Pancreas (tissue), 10 donors: ENCODE data around the gene DLD. TPM values are rescaled to one million over a fixed set of nuclear protein-coding genes. Genes with fewer than 3 reads are reported as not detected.

ENCODE experiments used
- ATAC-seq, 4 donors: fragments of 200-7000 bp; cut with Tn5 transposase; one replicate each; pipeline versions ENCODE4 v1.8.0 to v1.9.1; 2020; ENCODE audit warnings: mild to moderate bottlenecking in 4 of 4, moderate library complexity in 4 of 4
- DNase-seq, 6 donors: peaks; one replicate each; pipeline ENCODE4 v3.0.0-alpha.2; 2020
- FAIRE-seq: peaks from 2 replicates; lab custom pipeline; 2012; peaks lifted over from hg19 to GRCh38; lab: Jason Lieb, UNC
- H3K27ac ChIP-seq, 4 donors: fragments of 200-600 bp; sonication (generic); 1 replicate in 3 of 4; 2 replicates in 1 of 4; pipeline versions ENCODE4 v1.5.0 to v1.8.0; 2020
- H3K27me3 ChIP-seq, 4 donors: fragments of 200-600 bp; one replicate each; pipeline ENCODE4 v1.8.0; 2021
- H3K36me3 ChIP-seq, 3 donors: fragments of 200-600 bp; sonication (generic) in 1 of 3; one replicate each; pipeline versions ENCODE4 v1.5.0 to v1.8.0; 2020 to 2021
- H3K4me1 ChIP-seq, 3 donors: fragments of 200-600 bp; one replicate each; pipeline ENCODE4 v1.8.0; 2021
- H3K4me3 ChIP-seq, 4 donors: fragments of 200-600 bp; sonication (generic) in 2 of 4; one replicate each; pipeline versions ENCODE4 v1.5.0 to v1.8.0; 2020 to 2021
- H3K9me3 ChIP-seq, 4 donors: fragments of 200-600 bp; one replicate each; pipeline ENCODE4 v1.8.0; 2021
- whole genome bisulfite sequencing, 2 donors: extraction: QIAGEN DNeasy Blood & Tissue Kit; methylation state at CpG; one replicate each; pipeline ENCODE4 v1.1.7; 2013; 5-methylcytosine and 5-hydroxymethylcytosine counted together
- intact Hi-C, 3 donors: fragments of 100-400 bp; cut with DNase I; formaldehyde crosslinking; loops; one replicate each; pipeline versions ENCODE4 v1.11.1 to v1.14.2; 2022
- polyA plus RNA-seq, 2 donors: library from polyadenylated mRNA; stranded (reverse); fragments of 200-250 nt; gene quantifications; one replicate each; pipeline ENCODE4 v1.2.3, GENCODE V29; 2013
- total RNA-seq, 6 donors: library from RNA; stranded (reverse); fragmentation: NEBNext Ultra II Directional in 4 of 6; extraction: Animal tissue kit (Norgen Biotek cat#: 25700) in 4 of 6; gene quantifications; one replicate each; pipeline versions ENCODE4 v1.2.1 to v1.2.4, GENCODE V29; 2021 to 2023
- TF ChIP-seq, protein P1 (sequence below), 4 donors: fragments of 200-600 bp; sonication (generic) in 3 of 4; IDR thresholded peaks; one replicate each; pipeline versions ENCODE4 v1.5.0 to v1.8.0; 2021; ENCODE audit warnings: antibody characterized with exemption in 4 of 4
- donor health status: healthy with polysubstance abuse.
- donor health status: DM: no; HTN: no; CAD: no; lungs with moderate emphysema.
- donor health status: DM: no; HTN: no; CAD: no.
- donor health status: control.
- donor health status: control.
- donor health status: Bipolar disorder and iron deficiency.
- donor health status: DM: yes; HTN: yes; CAD: no.
- donor health status: DM: no; HTN: no; CAD: no.
- donor health status: DM: no; HTN: no; CAD: no.
- donor health status: DM: yes; HTN: yes; CAD: no.

Gene DLD
- total and polyA plus RNA-seq, 8 donors = 8.2 to 43.0 (median 34.1) TPM

GRCh38 chr7:107850216-107850615, 40.8 kb upstream of the DLD start:
- ATAC-seq (no peak), FAIRE-seq (no peak), DNase-seq (no peak)
- Histone ChIP-seq H3K27me3 (no peaks in the 10 kb centered on the region), H3K27ac (no peak overlapping the region), H3K36me3 (no peaks in the 10 kb centered on the region), H3K4me3 (no peak overlapping the region), H3K4me1 (no peaks in the 10 kb centered on the region), H3K9me3 (no peaks in the 10 kb centered on the region)
- intact Hi-C loops = no loop called here
- TF ChIP-seq, protein P1, sequence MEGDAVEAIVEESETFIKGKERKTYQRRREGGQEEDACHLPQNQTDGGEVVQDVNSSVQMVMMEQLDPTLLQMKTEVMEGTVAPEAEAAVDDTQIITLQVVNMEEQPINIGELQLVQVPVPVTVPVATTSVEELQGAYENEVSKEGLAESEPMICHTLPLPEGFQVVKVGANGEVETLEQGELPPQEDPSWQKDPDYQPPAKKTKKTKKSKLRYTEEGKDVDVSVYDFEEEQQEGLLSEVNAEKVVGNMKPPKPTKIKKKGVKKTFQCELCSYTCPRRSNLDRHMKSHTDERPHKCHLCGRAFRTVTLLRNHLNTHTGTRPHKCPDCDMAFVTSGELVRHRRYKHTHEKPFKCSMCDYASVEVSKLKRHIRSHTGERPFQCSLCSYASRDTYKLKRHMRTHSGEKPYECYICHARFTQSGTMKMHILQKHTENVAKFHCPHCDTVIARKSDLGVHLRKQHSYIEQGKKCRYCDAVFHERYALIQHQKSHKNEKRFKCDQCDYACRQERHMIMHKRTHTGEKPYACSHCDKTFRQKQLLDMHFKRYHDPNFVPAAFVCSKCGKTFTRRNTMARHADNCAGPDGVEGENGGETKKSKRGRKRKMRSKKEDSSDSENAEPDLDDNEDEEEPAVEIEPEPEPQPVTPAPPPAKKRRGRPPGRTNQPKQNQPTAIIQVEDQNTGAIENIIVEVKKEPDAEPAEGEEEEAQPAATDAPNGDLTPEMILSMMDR (IDR thresholded peaks at IDR 0.05) = no peak
- 92 to 93% methylated on average over 4 of the region's 4 CpGs for WGBS, 2 donors

- H3K4me3 ChIP-seq = no peak overlapping the region
- H3K36me3 ChIP-seq = no peaks in the 10 kb centered on the region
- FAIRE-seq (no peak), ATAC-seq (no peak), DNase-seq (no peak)
- TF ChIP-seq, protein P1 (IDR thresholded peaks at IDR 0.05) = no peak
- intact Hi-C loops = no loop called here
- H3K27ac ChIP-seq = no peak overlapping the region
- no peaks in the 10 kb centered on the region for H3K9me3 ChIP-seq
- H3K27me3 ChIP-seq = no peaks in the 10 kb centered on the region
- 21 to 37% methylated on average over 1 of the region's 1 CpG for WGBS, 2 donors
- H3K4me1 ChIP-seq = no peaks in the 10 kb centered on the region
These were observed 40.3 kb upstream of the DLD start for GRCh38 chr7:107850643-107851042.

DNA sequence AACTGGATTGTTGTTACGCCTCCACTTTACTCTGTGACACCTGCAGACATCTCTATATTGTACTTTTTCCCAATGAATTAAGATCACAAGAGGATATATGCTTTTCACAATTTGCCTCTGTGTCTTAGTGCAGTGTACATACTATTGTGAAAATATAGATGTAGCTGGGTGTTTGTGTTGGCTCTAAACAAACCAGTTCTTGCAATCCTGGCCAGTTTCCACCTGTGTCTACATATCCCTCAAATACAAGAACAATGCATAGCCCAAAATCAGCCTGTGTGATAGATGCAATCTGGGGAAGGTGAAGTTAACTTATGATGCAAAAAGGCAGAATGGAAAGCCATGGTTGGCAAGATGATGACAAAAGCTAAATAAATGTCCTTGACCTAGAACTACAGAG, 36.5 kb upstream of the DLD start:
- FAIRE-seq (no peak), ATAC-seq (no peak), DNase-seq (no peak)
- WGBS, 2 donors = 97 to 99% methylated on average over 1 of the region's 1 CpG
- peaks cover 11 to 17% (median 15%) of the 10 kb centered on the region in 3 donors for H3K4me1 ChIP-seq
- no peaks in the 10 kb centered on the region for H3K9me3 ChIP-seq
- H3K4me3 ChIP-seq = no peak overlapping the region
- H3K36me3 ChIP-seq = no peaks in the 10 kb centered on the region
- no peak overlapping the region for H3K27ac ChIP-seq
- intact Hi-C loops = no loop called here
- TF ChIP-seq, protein P1 (IDR thresholded peaks at IDR 0.05) = no peak
- H3K27me3 ChIP-seq = no peaks in the 10 kb centered on the region

GRCh38 chr7:107854989-107855388, 36.0 kb upstream of the DLD start:
- Histone ChIP-seq H3K27me3 (no peaks in the 10 kb centered on the region), H3K4me1 (peaks cover 11 to 17% (median 15%) of the 10 kb centered on the region in 3 donors), H3K27ac (no peak overlapping the region), H3K36me3 (no peaks in the 10 kb centered on the region), H3K9me3 (no peaks in the 10 kb centered on the region), H3K4me3 (no peak overlapping the region)
- DNase-seq = no peak
- FAIRE-seq = no peak
- no peak for ATAC-seq
- TF ChIP-seq, protein P1 (IDR thresholded peaks at IDR 0.05) = no peak
- 62 to 69% methylated on average over 4 of the region's 4 CpGs for WGBS, 2 donors
- intact Hi-C loops = no loop called here

DNA sequence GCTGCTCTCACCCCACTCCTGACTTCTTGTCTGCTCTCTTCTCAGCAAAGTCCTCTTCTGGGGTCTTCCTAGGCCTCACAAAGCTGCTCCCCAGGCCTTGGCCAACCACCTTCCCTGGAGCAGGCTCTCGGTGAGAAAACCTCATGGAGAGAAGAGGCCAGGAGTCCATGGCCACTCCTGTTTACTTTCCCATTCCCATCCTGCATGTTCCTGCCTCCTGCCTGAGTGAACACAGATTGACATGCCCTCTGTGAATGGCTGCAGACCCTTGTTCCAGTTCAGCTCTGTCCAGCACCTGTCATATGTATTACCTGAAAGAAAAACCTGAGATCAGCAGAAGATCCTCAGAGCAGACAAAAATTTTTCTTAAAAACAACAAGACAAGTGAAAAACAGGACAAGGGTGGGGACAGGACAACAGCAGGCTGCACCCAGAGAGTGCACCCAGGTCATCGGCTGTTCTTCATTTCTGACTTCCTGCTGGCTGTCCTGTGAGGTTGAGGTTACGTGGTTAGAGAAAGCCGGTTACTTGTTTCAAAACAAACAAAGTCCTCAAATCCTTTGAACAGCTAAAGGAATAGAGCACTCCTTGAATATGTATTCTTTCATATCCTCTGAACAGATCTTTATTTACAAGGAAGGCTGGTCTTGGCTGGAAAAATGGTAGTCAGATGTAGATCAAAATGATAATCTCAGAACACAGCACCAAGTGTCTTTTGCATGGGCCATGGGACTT, 34.0 kb upstream of the DLD start:
- TF ChIP-seq, protein P1 (IDR thresholded peaks at IDR 0.05) = no peak
- Histone ChIP-seq H3K9me3 (no peaks in the 10 kb centered on the region), H3K27me3 (no peaks in the 10 kb centered on the region), H3K27ac (peak overlapping the region in 1 of 4 donors; percentile 7), H3K36me3 (no peaks in the 10 kb centered on the region), H3K4me1 (peaks cover 15 to 17% (median 15%) of the 10 kb centered on the region in 3 donors), H3K4me3 (no peak overlapping the region)
- 37 to 53% methylated on average over 4 of the region's 4 CpGs for WGBS, 2 donors
- intact Hi-C loops = no loop called here
- ATAC-seq (peak; percentile 4 to 53 (median 32)), FAIRE-seq (no peak), DNase-seq (no peak)
